GM19193 (cell line): Measurements from ENCODE around the gene TOP2B.

Experiments used
- POLR2A ChIP-seq: IDR thresholded peaks from 4 replicates; pipeline ENCODE4 v1.6.1; 2011; ENCODE audit not compliant: insufficient read depth, insufficient read length; ENCODE audit errors: extremely low read depth

Gene TOP2B

DNA sequence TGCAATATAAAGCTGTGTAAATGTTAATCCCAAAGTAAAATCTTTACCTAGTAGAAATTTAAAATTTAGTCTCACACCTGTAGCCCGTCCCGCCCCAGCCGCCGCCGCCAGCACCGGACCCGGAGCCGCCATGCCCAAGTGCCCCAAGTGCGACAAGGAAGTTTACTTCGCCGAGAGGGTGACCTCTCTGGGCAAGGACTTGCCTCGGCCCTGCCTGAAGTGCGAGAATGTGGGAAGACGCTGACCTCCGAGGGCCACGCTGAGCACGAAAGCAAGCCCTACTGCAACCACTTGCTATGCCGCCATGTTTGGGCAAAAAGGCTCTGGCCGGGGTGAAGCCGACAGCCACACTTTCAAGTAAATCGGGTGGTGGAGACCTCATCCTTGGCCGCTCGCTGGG, 22.1 kb upstream of the TOP2B start:
- no peak for TF ChIP-seq POLR2A

DNA sequence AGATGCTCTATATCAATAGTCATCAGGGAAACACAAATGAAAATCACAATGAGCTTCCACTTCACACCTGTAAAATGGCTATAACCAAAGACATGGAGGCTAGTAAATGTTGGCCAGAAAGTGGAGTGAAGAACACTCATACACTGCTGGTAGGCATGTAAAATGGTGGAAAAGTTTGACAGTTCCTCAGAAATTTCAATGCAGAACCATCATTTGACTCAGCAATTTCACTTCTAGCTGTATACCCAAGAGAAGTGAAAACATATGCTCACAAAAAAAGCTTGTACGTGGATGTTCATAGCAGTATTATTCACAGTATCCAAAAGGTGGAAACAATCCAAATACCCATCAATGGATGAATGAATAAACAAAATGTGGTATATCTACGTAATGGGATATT, 19.2 kb upstream of the TOP2B start:
- no peak for TF ChIP-seq POLR2A

DNA sequence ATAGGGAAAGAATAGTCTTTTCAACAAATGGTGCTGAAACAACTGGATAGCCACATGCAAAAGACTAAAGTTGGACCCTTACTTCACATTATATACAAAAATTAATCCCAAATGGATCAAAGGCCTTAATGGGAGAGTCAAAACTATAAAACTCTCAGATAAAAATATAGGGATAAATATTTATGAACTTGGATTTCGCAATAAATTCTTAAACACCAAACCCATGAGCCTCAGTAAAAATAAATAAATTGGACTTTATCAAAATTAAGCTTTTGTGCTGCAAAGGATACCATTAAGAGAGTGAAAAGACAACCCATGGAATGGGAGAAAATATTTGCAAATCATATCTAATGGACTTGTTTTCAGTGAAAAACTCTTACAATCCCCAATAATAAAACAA, 18.7 kb upstream of the TOP2B start:
- TF ChIP-seq POLR2A, result no peak

DNA sequence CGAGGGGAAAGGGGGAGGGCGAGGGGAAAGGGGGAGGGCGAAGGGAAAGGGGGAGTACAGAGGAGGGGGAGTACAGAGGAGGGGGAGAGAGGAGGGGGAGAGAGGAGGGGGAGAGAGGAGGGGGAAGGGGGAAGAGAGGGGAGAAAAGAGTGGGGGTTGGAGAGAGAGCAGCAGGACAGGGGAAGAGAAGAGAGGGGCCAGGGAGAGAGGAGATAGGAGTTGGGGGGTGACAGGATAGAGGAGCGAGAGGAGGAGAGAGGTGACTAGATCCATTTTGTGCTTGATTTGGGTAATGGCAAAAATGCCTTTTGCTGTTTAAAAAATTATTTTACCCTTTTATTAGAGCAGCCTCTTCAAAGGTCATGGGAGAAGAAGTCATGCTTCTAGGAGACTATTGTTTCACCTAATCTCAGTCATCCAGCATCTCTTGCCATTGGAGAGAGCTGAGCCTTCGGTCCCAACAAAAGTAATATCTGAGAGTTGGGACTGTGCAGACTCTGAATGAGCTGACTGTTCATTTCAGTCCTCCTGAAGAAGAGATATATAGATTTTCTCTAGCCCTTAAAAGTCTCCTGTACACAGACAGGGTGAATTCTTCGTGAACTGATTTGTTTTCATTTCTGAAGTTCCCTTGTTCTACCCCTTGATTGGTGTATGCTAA, 15.1 kb upstream of the TOP2B start:
- no peak for TF ChIP-seq POLR2A

DNA sequence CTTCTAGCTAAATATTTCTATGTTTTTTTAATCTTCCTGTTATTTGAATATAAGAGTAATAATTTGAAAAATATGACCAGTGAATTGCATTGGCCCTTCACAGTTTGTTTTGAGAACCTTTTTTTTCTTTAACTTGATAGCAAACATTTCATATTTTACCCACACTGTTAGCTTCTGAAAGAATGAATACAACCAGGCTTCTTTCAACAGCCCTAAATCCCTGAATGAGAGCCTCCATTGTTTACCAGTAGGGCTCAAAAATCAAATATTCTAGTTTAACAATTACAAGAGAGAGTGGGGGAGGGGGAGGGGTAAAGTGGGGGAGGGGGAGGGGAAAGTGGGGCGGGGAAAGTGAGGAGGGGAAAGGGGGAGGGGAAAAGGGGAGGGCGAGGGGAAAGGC, 14.5 kb upstream of the TOP2B start:
- no peak for TF ChIP-seq POLR2A

DNA sequence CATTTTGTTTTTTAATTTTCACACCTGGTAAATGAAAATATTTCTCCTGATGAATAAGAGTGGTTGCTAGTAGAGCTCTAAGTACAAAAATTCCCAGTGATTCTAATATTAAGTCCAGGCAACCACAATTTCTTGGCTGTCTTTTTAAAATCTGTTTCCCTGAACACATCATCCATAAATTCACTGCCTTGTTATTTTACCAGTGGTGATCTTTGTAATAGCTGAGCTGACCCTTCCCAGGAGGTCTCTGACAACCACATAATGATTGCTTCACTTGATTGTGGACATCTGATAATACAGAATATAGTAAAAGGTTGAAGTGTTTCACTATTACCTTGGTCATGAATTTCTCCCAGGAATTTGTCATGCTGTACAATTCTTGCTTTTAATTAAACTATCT, 13.9 kb upstream of the TOP2B start:
- no peak for TF ChIP-seq POLR2A

DNA sequence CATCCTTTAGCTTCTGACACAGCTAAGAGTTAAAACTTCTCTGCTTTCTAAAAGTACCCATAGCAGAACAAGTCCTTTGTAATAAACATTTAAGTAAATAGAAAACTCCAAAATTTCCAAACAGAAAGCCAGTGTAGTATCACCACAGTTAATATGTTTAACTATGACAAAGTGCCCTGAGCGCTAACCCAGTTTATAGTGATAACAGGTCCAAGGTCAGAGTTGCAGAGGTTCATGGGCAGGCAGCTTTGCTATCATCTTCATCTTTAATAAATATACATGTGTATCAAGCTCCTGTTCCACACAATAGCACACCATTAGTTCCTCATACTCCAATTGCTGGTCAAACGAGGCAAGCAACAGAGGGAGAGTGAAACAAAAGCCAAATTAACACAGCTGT, 12.4 kb upstream of the TOP2B start:
- no peak for TF ChIP-seq POLR2A

DNA sequence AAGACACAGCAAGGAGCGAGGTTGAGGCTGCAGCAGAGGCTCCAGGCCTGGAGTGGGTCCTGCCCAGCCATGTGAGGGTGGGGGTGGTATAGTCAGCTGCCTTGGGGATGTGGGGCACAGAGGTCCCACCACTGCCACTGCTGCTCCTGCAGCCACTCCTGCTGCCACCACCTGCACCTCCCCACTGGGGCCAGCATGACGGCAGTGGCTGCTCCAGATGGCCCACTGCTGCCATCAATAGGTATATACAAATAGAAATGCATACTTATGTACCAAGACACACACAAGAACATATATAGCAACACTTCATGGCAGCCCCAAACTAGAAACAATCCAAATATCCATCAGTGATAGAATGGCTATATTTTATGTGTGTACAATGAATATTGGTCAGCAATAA, 10.0 kb upstream of the TOP2B start:
- no peak for TF ChIP-seq POLR2A

DNA sequence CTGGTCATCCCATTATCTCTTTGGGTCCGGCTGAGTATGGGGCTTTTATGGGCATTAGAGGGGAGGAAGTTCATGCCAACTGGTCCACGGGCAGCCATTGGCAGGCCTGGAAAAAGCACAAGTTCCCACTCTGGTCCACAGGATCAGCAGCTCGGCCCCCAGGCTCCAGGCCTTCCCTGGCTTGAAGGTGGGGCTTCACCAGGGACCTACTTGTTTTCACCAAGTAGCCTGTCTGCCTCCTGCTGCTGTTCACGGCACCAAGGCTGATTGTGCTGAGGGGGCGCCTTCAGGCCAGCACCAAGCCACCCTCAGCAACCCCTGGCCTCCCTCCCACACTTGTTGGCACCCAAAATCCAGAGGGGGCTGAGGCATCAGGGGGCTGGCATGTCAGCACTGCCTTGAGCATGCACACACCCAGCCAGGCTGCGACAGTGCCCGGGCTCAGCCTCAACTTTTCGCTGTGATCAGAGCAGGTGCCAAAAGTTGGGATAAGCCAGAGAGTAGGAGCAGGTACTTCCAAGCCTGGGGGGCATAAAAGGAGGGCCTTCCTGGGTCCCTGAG, 9.1 kb upstream of the TOP2B start:
- no peak for TF ChIP-seq POLR2A

DNA sequence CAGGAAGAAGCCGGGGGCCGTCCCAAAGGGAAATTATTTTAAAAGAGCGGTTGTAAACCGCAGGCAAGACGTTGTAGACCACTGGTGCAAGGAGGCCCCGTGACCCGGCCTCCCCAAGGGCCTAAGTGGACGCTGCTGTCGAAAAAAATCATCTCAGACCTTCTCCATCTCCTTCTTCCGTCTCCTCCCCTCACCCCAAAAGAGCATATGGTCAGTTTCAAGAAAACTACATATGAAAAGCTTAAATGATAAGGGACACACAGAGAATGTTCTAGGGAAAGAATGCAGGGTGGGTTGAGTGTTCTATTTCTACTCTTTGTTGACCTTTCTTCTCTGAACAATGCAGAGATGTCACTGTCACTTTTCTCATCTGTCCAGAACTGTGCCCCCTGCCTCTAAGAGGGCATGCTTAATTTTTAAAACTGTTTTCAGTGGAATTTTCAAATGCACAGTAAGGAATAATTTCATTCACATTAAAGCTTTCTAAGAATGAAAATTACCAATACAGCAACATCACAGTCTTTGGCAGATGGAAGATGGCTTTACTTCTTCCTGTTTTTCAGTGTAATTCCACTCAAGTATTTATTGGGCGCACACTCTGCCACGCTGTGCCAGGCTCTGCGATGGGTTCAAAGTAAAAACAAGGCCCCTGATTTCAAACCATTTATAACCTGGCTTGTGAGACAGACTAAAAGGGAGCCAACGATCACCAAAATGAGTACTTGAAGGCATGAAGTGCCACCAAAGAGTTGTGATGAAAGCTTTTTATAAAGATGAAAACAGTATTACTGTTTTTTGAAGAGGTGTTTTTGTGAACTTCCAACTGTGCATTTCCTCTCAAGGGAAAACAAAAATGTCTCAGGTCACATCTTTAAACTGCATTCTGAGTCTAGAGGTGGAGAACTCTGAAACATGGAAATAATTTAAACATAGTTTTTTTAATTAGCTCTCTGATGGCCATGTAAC, 891 bp upstream of the TOP2B start:
- TF ChIP-seq POLR2A, result no peak

DNA sequence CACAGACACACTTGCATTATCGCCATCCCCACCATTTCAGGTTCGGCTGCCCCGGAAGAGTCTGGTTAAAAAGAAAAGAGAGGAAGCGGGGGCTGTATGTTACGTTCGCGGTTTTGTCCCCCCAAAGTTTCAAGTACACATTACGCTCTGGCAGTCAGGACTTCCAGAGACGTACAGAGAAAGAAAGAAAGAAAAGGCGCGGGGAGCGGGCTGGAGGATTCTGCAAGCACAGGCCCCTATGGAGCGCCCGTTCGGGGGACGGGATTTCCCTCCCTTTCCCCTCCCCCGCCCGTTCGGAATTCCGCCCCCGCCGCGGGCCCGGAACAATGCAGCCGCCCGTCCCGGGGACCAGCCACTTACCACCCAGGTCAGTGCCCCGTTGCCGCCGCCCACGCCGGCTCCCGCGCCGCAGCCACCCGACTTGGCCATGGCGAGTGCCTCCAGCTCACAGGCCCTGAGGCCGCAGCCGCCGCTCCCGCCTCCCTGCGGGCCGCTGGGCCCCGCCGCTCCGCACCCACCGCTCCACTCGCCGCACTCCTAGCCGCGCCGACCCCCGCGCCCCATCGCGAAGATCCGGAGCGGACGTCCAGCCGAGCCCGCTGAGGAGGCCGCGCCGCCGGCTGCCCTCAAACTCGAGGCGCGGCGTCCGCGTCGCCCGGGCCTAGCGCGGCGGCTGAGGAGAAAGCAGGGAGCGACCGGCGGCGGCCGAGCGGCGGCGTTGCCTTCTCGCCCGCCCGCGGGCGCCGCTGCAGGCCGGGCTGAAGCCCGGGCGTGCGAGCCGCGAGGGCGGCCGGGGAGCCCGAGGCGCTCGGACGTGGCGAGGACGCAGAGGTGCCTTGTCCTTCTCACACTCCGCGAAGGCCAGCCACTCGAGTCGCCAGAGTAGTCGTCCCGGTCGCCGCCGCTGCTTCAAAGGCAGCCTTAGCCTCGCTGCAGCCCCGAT, 567 bp downstream of the TOP2B start:
- no peak for TF ChIP-seq POLR2A

DNA sequence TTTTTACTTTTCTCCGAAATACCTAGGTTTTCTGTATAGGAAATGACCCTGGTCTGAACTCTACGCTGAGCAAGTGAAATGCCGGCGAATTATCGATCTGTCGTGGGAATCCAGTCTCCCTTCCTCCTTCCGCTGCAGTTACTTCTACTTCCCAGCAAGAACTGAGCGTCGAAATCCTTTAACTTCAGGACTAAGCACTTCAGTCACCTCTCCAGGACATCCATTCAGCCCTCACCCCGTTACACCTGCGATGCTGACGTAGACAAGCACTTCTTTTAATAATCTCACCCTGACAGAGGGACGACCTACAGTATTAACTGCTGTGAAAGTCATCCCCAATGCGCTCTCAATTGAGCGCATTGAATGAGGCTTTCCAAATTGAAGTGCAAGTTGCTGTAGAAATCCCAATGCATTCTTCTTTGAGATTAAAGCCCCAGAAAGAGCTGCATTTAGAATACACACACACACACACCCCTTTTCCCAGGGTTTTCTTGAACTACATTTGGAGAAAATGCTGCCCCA, 1.3 kb downstream of the TOP2B start:
- no peak for TF ChIP-seq POLR2A

DNA sequence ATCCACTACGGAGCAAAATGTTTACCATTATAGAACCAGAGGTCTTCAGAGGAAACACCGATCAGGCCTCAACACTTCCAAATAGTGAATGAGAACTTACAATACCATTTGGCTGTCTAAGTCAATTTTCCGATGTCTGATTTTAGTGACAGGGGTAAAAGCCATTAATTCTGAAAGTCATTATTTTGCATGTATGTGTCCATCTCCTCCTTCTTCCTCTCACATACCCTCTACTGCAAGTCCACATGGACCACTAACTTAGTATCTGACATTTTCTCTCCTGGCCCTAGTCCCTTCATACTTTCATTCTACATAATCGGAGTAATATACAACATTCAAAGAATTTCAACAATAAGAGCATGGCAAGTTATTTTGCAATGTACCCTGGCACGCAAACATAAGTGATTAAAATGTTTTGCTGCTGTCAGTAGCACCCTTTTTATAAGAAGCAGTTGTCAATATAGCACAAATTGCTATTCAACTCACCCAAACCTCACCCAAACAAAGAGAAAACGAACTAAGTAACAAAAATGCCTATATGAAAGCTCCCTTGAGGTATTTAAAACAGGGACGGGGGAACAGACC, 1.9 kb downstream of the TOP2B start:
- TF ChIP-seq POLR2A, result no peak
